Fibroblast of skin of back (primary cell): ENCODE results near the gene WLS.
"Not testable (repeated sequence)": the region's sequence is repeated elsewhere in the genome, so short reads cannot be mapped to it uniquely, and the experiment has no call there.

Experiments used
- DNase-seq: peaks from one replicate; pipeline ENCODE4 v3.0.0-alpha.2; 2013

The WLS gene

GRCh38 chr1:68164918-68165317 is 67.4 kb downstream of the WLS start:
- DNase-seq = no peak

- DNase-seq = no peak
Observed at GRCh38 chr1:68163220-68163619, 69.1 kb downstream of the WLS start.

- no peak for DNase-seq
Observed at GRCh38 chr1:68162761-68163160, 69.6 kb downstream of the WLS start.

- not testable (repeated sequence) for DNase-seq
Observed at GRCh38 chr1:68161672-68162071, 70.7 kb downstream of the WLS start.

GRCh38 chr1:68160935-68161334 is 71.4 kb downstream of the WLS start:
- not testable (repeated sequence) for DNase-seq

- DNase-seq = no peak
Observed at GRCh38 chr1:68160021-68160420, 72.3 kb downstream of the WLS start.

- no peak for DNase-seq
Observed at GRCh38 chr1:68158837-68159236, 73.5 kb downstream of the WLS start.

- no peak for DNase-seq
Observed at GRCh38 chr1:68157416-68157815, 74.9 kb downstream of the WLS start.

GRCh38 chr1:68151690-68152089 is 80.6 kb downstream of the WLS start:
- no peak for DNase-seq

- DNase-seq = no peak
Observed at GRCh38 chr1:68149907-68150306, 82.4 kb downstream of the WLS start.

- DNase-seq = no peak
Observed at GRCh38 chr1:68149110-68149798, 83.1 kb downstream of the WLS start.

GRCh38 chr1:68148631-68149030 is 83.7 kb downstream of the WLS start:
- DNase-seq = no peak

GRCh38 chr1:68147534-68148171 is 84.7 kb downstream of the WLS start:
- DNase-seq = no peak

GRCh38 chr1:68145418-68146126 is 86.8 kb downstream of the WLS start:
- DNase-seq = no peak

GRCh38 chr1:68144856-68145255 is 87.5 kb downstream of the WLS start:
- no peak for DNase-seq

- no peak for DNase-seq
Observed at GRCh38 chr1:68143633-68144032, 88.7 kb downstream of the WLS start.

- no peak for DNase-seq
Observed at GRCh38 chr1:68142461-68142860, 89.9 kb downstream of the WLS start.

- DNase-seq = no peak
Observed at GRCh38 chr1:68142036-68142435, 90.3 kb downstream of the WLS start.

- DNase-seq = peak; percentile 42
Observed at GRCh38 chr1:68141071-68142021, 91.0 kb downstream of the WLS start.

- DNase-seq = peak; percentile 37
Observed at GRCh38 chr1:68140536-68140935, 91.8 kb downstream of the WLS start.

- DNase-seq = no peak
Observed at GRCh38 chr1:68136187-68136586, 96.1 kb downstream of the WLS start.

- no peak for DNase-seq
Observed at GRCh38 chr1:68132426-68133130, 99.7 kb downstream of the WLS start.
